A673 (cell line): Measurements from ENCODE around the gene COL4A1. TPM values are rescaled to one million over a fixed set of nuclear protein-coding genes. Genes with fewer than 3 reads are reported as not detected.

Experiments
- BruUV-seq: library from RNA; stranded (reverse); fragments of 400-500 nt; replicated peaks from 2 replicates; lab custom pipeline; 2021; lab: Mats Ljungman, UMichigan
- CTCF ChIA-PET: fragments of 300-600 bp; sonication (Branson Sonifier 250); formaldehyde crosslinking; loops from one replicate; lab custom pipeline; 2022; ENCODE audit warnings: antibody characterized with exemption; lab: Charles Lee
- POLR2A ChIA-PET: fragments of 300-600 bp; sonication (Branson Sonifier 250); formaldehyde crosslinking; loops from one replicate; lab custom pipeline; 2022; ENCODE audit warnings: antibody characterized with exemption; ENCODE audit not compliant: low non-redundant PET; lab: Charles Lee
- DNase-seq: peaks from one replicate; pipeline ENCODE4 v3.0.0-alpha.2; 2015; ENCODE audit warnings: low spot score
- H3K27ac ChIP-seq: fragments of 200-600 bp; sonication (generic); 2 replicates; pipeline ENCODE4 v1.5.1; 2016; ENCODE audit warnings: mixed run types, low read depth, mild to moderate bottlenecking, mixed read lengths, antibody characterized with exemption, low read length; ENCODE audit not compliant: poor library complexity, severe bottlenecking
- H3K27me3 ChIP-seq: fragments of 200-600 bp; sonication (generic); replicated peaks from 2 replicates; pipeline ENCODE4 v1.6.1; 2017; ENCODE audit warnings: mixed run types, low read depth, mild to moderate bottlenecking, mixed read lengths, antibody characterized with exemption, low read length; ENCODE audit not compliant: insufficient read depth, poor library complexity
- H3K36me3 ChIP-seq: fragments of 200-600 bp; sonication (generic); 2 replicates; pipeline ENCODE4 v1.6.1; 2016; ENCODE audit warnings: mixed run types, mild to moderate bottlenecking, mixed read lengths, antibody characterized with exemption, low read length; ENCODE audit not compliant: insufficient read depth, poor library complexity, severe bottlenecking
- H3K4me1 ChIP-seq: fragments of 200-600 bp; sonication (generic); 2 replicates; pipeline ENCODE4 v1.6.1; 2017; ENCODE audit warnings: mixed run types, mild to moderate bottlenecking, mixed read lengths, antibody characterized with exemption, low read length; ENCODE audit not compliant: insufficient read depth, poor library complexity, severe bottlenecking
- H3K4me3 ChIP-seq: fragments of 200-600 bp; sonication (generic); 2 replicates; pipeline ENCODE4 v1.5.1; 2016; ENCODE audit warnings: low read depth, mixed run types, mild to moderate bottlenecking, mixed read lengths, low read length; ENCODE audit not compliant: poor library complexity, severe bottlenecking
- H3K9me3 ChIP-seq: fragments of 200-600 bp; sonication (generic); 2 replicates; pipeline ENCODE4 v1.6.1; 2016; ENCODE audit warnings: mixed run types, low read depth, mild to moderate bottlenecking, mixed read lengths, antibody characterized with exemption, low read length; ENCODE audit not compliant: poor library complexity, severe bottlenecking
- EZH2 ChIP-seq: fragments of 200-600 bp; sonication (generic); IDR thresholded peaks from 2 replicates; pipeline ENCODE4 v1.6.1; 2017; ENCODE audit warnings: borderline replicate concordance, low read depth, mild to moderate bottlenecking, mixed read lengths, antibody characterized with exemption, low read length; ENCODE audit not compliant: poor library complexity, severe bottlenecking
- intact Hi-C: fragments of 100-400 bp; cut with micrococcal nuclease; formaldehyde crosslinking; loops from one replicate; pipeline ENCODE4 v1.10.0; 2022; ENCODE audit not compliant: unreplicated experiment
- total RNA-seq: library from RNA; stranded (reverse); gene quantifications from 2 replicates; pipeline ENCODE4 v1.2.3, GENCODE V29; 2021
- TF ChIP-seq, protein P1 (sequence below): fragments of 300-800, 200-600 bp; sonication (generic); conservative IDR thresholded peaks from 2 replicates; pipeline ENCODE4 v1.5.1; 2017; ENCODE audit warnings: low read depth, mild to moderate bottlenecking, antibody characterized with exemption, low read length, moderate library complexity, mixed read lengths

The COL4A1 gene
- total RNA-seq, 1 experiment from 2014 or later = 83.9 TPM

DNA sequence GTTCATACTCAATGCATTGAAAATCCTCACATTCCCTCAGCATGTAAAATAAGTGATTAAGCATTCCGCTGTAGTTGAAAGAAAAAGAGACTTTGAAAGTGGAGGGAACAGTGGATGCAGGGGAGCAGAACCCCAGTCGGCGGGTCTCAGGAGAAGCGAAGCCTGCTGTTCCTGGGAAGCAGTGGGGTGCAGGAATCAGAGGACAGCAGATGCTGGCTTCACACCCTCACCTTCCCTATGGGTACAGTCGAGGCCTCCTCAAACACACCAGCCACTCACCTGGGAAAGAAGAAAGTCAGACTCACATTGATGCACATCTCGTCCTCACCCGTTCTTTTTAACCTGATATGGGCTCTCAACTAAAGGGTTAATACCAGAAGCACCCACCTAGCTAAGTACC lies 38.3 kb upstream of the COL4A1 start:
- CTCF ChIA-PET = no interaction called here
- BruUV-seq = no TSS peak
- no peak for TF ChIP-seq EZH2
- TF ChIP-seq, protein P1, sequence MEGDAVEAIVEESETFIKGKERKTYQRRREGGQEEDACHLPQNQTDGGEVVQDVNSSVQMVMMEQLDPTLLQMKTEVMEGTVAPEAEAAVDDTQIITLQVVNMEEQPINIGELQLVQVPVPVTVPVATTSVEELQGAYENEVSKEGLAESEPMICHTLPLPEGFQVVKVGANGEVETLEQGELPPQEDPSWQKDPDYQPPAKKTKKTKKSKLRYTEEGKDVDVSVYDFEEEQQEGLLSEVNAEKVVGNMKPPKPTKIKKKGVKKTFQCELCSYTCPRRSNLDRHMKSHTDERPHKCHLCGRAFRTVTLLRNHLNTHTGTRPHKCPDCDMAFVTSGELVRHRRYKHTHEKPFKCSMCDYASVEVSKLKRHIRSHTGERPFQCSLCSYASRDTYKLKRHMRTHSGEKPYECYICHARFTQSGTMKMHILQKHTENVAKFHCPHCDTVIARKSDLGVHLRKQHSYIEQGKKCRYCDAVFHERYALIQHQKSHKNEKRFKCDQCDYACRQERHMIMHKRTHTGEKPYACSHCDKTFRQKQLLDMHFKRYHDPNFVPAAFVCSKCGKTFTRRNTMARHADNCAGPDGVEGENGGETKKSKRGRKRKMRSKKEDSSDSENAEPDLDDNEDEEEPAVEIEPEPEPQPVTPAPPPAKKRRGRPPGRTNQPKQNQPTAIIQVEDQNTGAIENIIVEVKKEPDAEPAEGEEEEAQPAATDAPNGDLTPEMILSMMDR = no peak
- no peak overlapping the region for H3K4me3 ChIP-seq
- H3K4me1 ChIP-seq = peaks cover 26% of the 10 kb centered on the region
- POLR2A ChIA-PET = no interaction called here
- no peak for DNase-seq
- intact Hi-C loops = no loop called here
- H3K36me3 ChIP-seq = no peaks in the 10 kb centered on the region
- H3K9me3 ChIP-seq = no peaks in the 10 kb centered on the region
- H3K27ac ChIP-seq = no peak overlapping the region
- no peaks in the 10 kb centered on the region for H3K27me3 ChIP-seq

DNA sequence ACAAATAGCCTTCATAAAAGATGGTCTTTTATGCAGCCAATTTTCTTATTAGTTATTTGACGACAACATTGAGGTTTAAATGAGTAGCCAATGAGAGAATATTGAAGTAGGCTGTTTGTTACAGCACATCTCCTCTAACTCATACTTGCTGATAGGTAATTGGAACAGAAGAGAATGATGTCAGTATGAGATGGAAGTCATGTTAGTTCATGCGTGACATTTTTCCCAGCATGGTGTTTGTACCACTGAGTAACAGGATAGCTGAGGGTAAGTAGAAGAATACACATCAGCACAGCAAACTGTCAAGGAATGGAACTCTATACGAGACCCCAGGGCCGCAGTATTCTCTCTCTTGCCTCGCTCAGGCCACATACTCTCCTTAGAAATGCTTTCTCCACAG lies 37.4 kb upstream of the COL4A1 start:
- intact Hi-C loops = no loop called here
- no peak for TF ChIP-seq EZH2
- TF ChIP-seq, protein P1 = no peak
- Histone ChIP-seq H3K27ac (no peak overlapping the region), H3K27me3 (no peaks in the 10 kb centered on the region), H3K4me1 (peaks cover 31% of the 10 kb centered on the region), H3K36me3 (no peaks in the 10 kb centered on the region), H3K9me3 (no peaks in the 10 kb centered on the region), H3K4me3 (no peak overlapping the region)
- DNase-seq = no peak
- no TSS peak for BruUV-seq
- POLR2A ChIA-PET = no interaction called here
- CTCF ChIA-PET = interaction anchor here (0.6 kb wide), 1 partner anchor 11 kb away, joined by 10 read pairs; no protein-coding TSS in a partner anchor

DNA sequence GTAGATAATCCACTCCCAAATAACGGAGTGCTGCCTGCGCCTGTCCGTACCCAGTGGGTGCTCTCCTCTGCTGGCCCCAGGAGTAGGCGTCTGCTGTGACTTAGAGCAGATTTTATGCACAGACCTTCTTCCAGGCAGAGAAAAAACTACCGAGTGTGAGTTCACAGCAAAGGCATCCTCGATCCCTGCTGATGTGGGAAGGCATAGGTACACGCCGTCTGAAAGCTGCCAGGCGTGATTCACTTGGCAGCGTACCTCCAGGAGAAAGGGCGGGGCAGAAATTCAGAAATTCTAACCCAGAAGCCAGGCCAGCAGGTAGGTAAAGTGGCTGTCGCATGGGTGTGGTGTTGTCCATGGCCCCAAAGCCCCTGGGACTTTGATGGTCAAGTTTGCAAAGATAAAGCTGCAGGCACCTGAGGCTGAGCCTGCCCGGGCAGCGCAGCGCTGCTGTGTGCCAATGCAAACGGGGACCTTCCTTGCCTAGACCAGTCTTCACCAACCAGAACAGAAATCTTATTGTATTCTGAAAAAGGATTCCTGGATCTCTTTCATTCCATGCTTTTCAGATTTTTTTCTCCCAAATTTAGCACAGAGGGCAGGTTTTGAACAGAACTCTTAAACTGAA lies 36.4 kb upstream of the COL4A1 start:
- Histone ChIP-seq H3K4me3 (no peak overlapping the region), H3K27me3 (no peaks in the 10 kb centered on the region), H3K9me3 (no peaks in the 10 kb centered on the region), H3K27ac (no peak overlapping the region), H3K4me1 (peaks cover 28% of the 10 kb centered on the region), H3K36me3 (no peaks in the 10 kb centered on the region)
- ChIA-PET POLR2A (no interaction called here), CTCF (interaction anchor here (0.6 kb wide), 1 partner anchor 12 kb away, joined by 10 read pairs; no protein-coding TSS in a partner anchor)
- intact Hi-C loops = no loop called here
- DNase-seq = no peak
- TF ChIP-seq, protein P1 = no peak
- no peak for TF ChIP-seq EZH2
- no TSS peak for BruUV-seq
